Ovary (tissue), 9 donors: ENCODE results near the gene ECM1. TPM values are rescaled to one million over a fixed set of nuclear protein-coding genes. Genes with fewer than 3 reads are reported as not detected.

Source experiments
- DNase-seq, 5 donors: peaks; one replicate each; pipeline ENCODE4 v3.0.0-alpha.2; 2019 to 2020
- H3K27ac ChIP-seq, 2 donors: fragments of 200-600 bp; one replicate each; pipeline versions ENCODE4 v1.5.1 to v1.8.0; 2019 to 2022
- H3K27me3 ChIP-seq: fragments of 200-600 bp; one replicate; pipeline ENCODE4 v1.8.0; 2022
- H3K36me3 ChIP-seq: fragments of 200-600 bp; sonication (generic); one replicate; pipeline ENCODE4 v1.5.1; 2019
- H3K4me1 ChIP-seq: one replicate; pipeline ENCODE4 v1.8.1; 2013; ENCODE audit warnings: mild to moderate bottlenecking, moderate library complexity; ENCODE audit not compliant: insufficient read depth
- H3K4me3 ChIP-seq: fragments of 200-600 bp; sonication (generic); one replicate; pipeline ENCODE4 v1.5.1; 2017
- H3K9me3 ChIP-seq, 2 donors: fragments of 200-600 bp in 1 of 2; sonication (generic) in 1 of 2; one replicate each; pipeline versions ENCODE4 v1.5.1 to v1.8.1; 2013 to 2019; ENCODE audit warnings: mild to moderate bottlenecking in 1 of 2, moderate library complexity in 1 of 2
- EP300 ChIP-seq: sonication (generic); formaldehyde crosslinking; IDR thresholded peaks from one replicate; pipeline ENCODE4 v1.6.1; 2017; ENCODE audit warnings: antibody characterized with exemption
- POLR2A ChIP-seq: fragments of 450-650 bp; IDR thresholded peaks from one replicate; pipeline ENCODE4 v1.6.1; 2017; ENCODE audit warnings: antibody characterized with exemption, mild to moderate bottlenecking, moderate library complexity
- WGBS, 3 donors: extraction: QIAGEN DNeasy Blood & Tissue Kit in 1 of 3; methylation state at CpG; one replicate each; pipeline versions ENCODE4 v1.1.5 to v1.1.7; 2013 to 2017; 5-methylcytosine and 5-hydroxymethylcytosine counted together
- intact Hi-C, 4 donors: fragments of 100-400 bp; cut with DNase I; formaldehyde crosslinking; loops; one replicate each; pipeline versions ENCODE4 v1.11.0 to v1.15.1; 2022 to 2023
- polyA plus RNA-seq, 2 donors: library from polyadenylated mRNA; stranded (reverse); fragments of 200-250 nt in 1 of 2; fragments of 350-450 nt in 1 of 2; fragmentation: Illumina TruSeq in 1 of 2; extraction: RNeasy Lipid Tissue Mini Kit (QIAGEN cat#74804) in 1 of 2; gene quantifications; one replicate each; pipeline ENCODE4 v1.2.3, GENCODE V29; 2013 to 2014
- total RNA-seq, 7 donors: library from RNA; depleted of rRNA in 2 of 7; stranded (reverse); fragments of >200 nt in 2 of 7; fragmentation: NEBNext Ultra II Directional in 3 of 7; extraction: Animal tissue kit (Norgen Biotek cat#: 25700) in 3 of 7; gene quantifications; one replicate each; pipeline versions ENCODE4 v1.1.0 to v1.2.4, GENCODE V29; 2016 to 2023
- TF ChIP-seq, protein P1 (sequence below), 3 donors: fragments of 450-650 bp in 2 of 3; fragments of 200-600 bp in 1 of 3; IDR thresholded peaks; one replicate each; pipeline versions ENCODE4 v1.5.1 to v1.8.0; 2016 to 2022; ENCODE audit warnings: antibody characterized with exemption in 3 of 3, mild to moderate bottlenecking in 1 of 3
- donor health status: DM: no; HTN: no; CAD: no; lungs with moderate emphysema.
- donor health status: DM: no; HTN: no; CAD: no.
- donor health status: Bipolar disorder and iron deficiency.
- donor health status: DM: yes; HTN: yes; CAD: no.
- donor health status: DM: no; HTN: no; CAD: no.
- donor health status: DM: yes; HTN: yes; CAD: no.

ECM1 gene
- total and polyA plus RNA-seq, 9 donors: 1.8 to 16.7 (median 6.2) TPM

DNA sequence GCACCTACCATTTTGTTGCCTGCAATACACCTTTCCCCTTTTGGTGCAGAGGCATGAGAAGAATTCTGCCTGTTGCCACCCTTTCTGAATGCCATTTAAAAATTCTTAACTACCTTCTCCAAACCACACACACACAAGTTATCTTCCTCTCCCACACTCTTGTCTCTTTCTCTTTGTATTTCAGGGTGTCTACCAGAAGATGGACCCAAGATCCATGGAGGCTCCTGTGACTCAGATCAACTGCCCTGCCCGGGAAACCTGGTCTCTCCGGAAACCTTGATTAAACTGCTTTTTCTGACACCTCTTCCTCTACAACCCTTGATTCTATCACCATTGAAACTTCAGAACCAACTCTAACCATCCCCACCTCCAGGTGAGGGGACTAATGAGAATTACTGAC is 23.0 kb upstream of the ECM1 start:
- Histone ChIP-seq H3K27ac (no peak overlapping the region), H3K36me3 (no peaks in the 10 kb centered on the region), H3K27me3 (no peaks in the 10 kb centered on the region), H3K4me1 (peaks cover 6% of the 10 kb centered on the region), H3K9me3 (no peaks in the 10 kb centered on the region), H3K4me3 (no peak overlapping the region)
- WGBS, 3 donors: 17 to 27% (median 26%) methylated on average over 2 of the region's 2 CpGs
- no peak for TF ChIP-seq POLR2A
- TF ChIP-seq, protein P1, sequence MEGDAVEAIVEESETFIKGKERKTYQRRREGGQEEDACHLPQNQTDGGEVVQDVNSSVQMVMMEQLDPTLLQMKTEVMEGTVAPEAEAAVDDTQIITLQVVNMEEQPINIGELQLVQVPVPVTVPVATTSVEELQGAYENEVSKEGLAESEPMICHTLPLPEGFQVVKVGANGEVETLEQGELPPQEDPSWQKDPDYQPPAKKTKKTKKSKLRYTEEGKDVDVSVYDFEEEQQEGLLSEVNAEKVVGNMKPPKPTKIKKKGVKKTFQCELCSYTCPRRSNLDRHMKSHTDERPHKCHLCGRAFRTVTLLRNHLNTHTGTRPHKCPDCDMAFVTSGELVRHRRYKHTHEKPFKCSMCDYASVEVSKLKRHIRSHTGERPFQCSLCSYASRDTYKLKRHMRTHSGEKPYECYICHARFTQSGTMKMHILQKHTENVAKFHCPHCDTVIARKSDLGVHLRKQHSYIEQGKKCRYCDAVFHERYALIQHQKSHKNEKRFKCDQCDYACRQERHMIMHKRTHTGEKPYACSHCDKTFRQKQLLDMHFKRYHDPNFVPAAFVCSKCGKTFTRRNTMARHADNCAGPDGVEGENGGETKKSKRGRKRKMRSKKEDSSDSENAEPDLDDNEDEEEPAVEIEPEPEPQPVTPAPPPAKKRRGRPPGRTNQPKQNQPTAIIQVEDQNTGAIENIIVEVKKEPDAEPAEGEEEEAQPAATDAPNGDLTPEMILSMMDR (IDR thresholded peaks at IDR 0.05): no peak
- intact Hi-C loops: no loop called here
- DNase-seq: no peak

DNA sequence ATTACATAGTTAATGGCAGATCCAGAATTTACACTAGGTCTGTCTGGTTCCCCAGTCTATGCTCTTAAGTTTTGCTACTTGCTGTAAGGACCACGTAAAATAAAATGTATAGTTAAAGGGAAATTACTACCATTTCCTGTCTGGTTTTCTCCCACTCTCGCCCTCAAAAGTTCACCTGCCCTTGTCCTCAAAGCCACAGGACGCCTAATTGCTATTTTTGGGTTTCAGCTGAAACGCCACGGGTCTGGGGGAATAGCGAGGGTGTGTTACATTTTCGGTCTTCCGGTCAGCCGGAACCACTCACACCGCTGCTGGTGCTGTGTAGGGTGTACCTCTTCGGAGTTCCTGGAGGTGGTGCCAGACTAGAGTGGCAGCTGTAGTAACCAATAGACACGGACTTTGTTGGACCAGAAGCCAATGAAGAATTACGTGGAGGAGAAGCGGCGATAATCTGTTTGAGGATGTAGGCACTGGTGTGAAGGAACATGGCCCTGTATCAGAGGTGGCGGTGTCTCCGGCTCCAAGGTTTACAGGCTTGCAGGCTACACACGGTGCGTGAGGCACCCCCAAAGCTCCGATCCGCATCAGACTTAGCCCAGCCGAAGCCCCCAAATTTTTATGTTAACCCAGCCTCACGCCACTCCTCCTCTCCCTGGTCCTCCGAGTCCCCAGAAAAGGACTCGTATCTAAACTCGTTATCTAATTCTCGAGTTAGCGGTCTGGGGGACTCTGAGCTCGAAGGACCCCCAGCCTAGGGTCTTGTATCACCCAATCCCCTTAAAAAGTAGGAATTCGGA is 20.7 kb upstream of the ECM1 start, which contains the start of gene TARS2:
TARS2 (plus strand) TSS at position 454 of the 797 bp plus-strand sequence; CDS start at position 486, 32 bp downstream.
- H3K27me3 ChIP-seq: no peaks in the 10 kb centered on the region
- H3K36me3 ChIP-seq: no peaks in the 10 kb centered on the region
- H3K4me3 ChIP-seq: peak within 1 kb of the TSS; percentile 61
- 0 to 1% (median 0%) methylated on average over 30 of the region's 30 CpGs for WGBS, 3 donors
- peak within 1 kb of the TSS in 1 of 2 donors; percentile 9 for H3K27ac ChIP-seq
- TF ChIP-seq, protein P1 (IDR thresholded peaks at IDR 0.05): peak in 2 of 3 donors; percentile 68 to 78
- TF ChIP-seq EP300: no peak
- TF ChIP-seq POLR2A: peak; percentile 25
- peak; percentile 91 to 98 (median 93) for DNase-seq
- intact Hi-C loops: no loop called here
- peaks cover 6% of the 10 kb centered on the region for H3K4me1 ChIP-seq
- no peaks in the 10 kb centered on the region for H3K9me3 ChIP-seq

DNA sequence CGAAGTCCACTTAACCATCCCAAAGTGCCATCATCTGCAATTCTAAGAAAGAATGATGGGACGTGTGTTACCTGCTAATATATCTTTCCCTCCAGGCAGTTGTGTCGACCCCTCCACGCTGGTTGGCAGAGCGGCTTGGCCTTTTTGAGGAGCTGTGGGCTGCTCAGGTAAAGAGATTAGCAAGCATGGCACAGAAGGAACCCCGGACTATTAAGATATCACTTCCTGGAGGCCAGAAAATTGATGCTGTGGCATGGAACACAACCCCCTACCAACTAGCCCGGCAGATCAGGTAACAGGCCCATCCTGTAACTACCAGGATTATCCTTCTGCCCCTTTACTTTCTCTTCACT is 20.2 kb upstream of the ECM1 start:
- Histone ChIP-seq H3K4me1 (peaks cover 6% of the 10 kb centered on the region), H3K27me3 (no peaks in the 10 kb centered on the region), H3K4me3 (peak overlapping the region; percentile 61), H3K27ac (no peak overlapping the region), H3K36me3 (no peaks in the 10 kb centered on the region), H3K9me3 (no peaks in the 10 kb centered on the region)
- TF ChIP-seq EP300: no peak
- TF ChIP-seq, protein P1 (IDR thresholded peaks at IDR 0.05): no peak
- TF ChIP-seq POLR2A: no peak
- peak in 1 of 5 donors; percentile 24 for DNase-seq
- intact Hi-C loops: no loop called here
- 3 to 5% (median 3%) methylated on average over 7 of the region's 7 CpGs for WGBS, 3 donors

DNA sequence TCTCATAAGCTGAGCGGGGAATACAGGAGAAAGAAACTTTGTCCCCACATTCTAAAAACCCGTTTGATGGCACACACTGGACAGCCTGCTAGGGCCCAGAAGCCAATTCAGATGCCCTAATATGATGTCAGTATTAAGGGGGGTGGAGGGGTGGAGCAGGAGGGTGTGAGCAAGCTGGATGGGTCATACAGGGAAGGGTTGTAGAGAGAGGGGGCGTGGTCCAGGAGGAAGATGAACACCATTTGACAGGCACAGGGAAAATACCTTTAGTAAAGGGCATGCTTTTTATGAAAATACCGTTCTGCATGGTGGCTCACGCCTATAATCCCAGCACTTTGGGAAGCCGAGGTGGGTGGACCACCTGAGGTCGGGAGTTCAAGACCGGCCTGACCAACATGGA is 14.7 kb upstream of the ECM1 start:
- H3K9me3 ChIP-seq: no peaks in the 10 kb centered on the region
- no peaks in the 10 kb centered on the region for H3K36me3 ChIP-seq
- H3K27ac ChIP-seq: no peak overlapping the region
- WGBS, 3 donors: 92 to 97% (median 95%) methylated on average over 8 of the region's 8 CpGs
- TF ChIP-seq, protein P1 (IDR thresholded peaks at IDR 0.05): no peak
- no peak for TF ChIP-seq EP300
- TF ChIP-seq POLR2A: no peak
- H3K4me1 ChIP-seq: peaks cover under 1% of the 10 kb centered on the region
- intact Hi-C loops: no loop called here
- no peak overlapping the region for H3K4me3 ChIP-seq
- no peaks in the 10 kb centered on the region for H3K27me3 ChIP-seq
- peak in 1 of 5 donors; percentile 4 for DNase-seq
